SK-N-SH (cell line): Measurements from ENCODE around the gene SLC9A8. TPM values are rescaled to one million over a fixed set of nuclear protein-coding genes. Genes with fewer than 3 reads are reported as not detected.
"Not testable (repeated sequence)": the region's sequence is repeated elsewhere in the genome, so short reads cannot be mapped to it uniquely, and the experiment has no call there.

Source experiments
- CTCF ChIA-PET: fragments of 300-600, 350-600 bp; formaldehyde crosslinking; extraction: SDS; loops from one replicate; lab custom pipeline; 2021; lab: Yijun Ruan, JAX
- POLR2A ChIA-PET: fragments of 350-600 bp; sonication (Branson Sonifier 250); formaldehyde crosslinking; extraction: SDS; loops from one replicate; lab custom pipeline; 2020; ENCODE audit warnings: antibody characterized with exemption, inconsistent platforms; lab: Yijun Ruan, JAX
- DNase-seq: peaks from one replicate; pipeline ENCODE4 v3.0.0; 2012
- H2AFZ ChIP-seq: fragments of 200-600 bp; sonication (generic); 2 replicates; pipeline ENCODE4 v1.8.1; 2016; ENCODE audit warnings: antibody characterized with exemption, mild to moderate bottlenecking, low read depth
- H3F3A ChIP-seq: fragments of 200-600 bp; sonication (generic); replicated peaks from 2 replicates; pipeline ENCODE3; 2016; ENCODE audit warnings: antibody characterized with exemption, mild to moderate bottlenecking; ENCODE audit not compliant: insufficient read depth
- H3K27ac ChIP-seq, 2 experiments: fragments of 200-500 bp in 1 of 2; fragments of 200-600 bp in 1 of 2; sonication (Bioruptor generic) in 1 of 2; sonication (generic), shearing (Covaris generic) in 1 of 2; 2 replicates each; pipeline versions ENCODE4 v1.5.1 to v1.6.1; 2014 to 2016; ENCODE audit warnings: low read depth in 2 of 2, inconsistent platforms in 1 of 2, low read length in 1 of 2, mild to moderate bottlenecking in 1 of 2, mixed read lengths in 1 of 2
- H3K27me3 ChIP-seq: fragments of 200-600 bp; sonication (generic), shearing (Covaris generic); 2 replicates; pipeline ENCODE4 v1.6.1; 2016; ENCODE audit warnings: mixed run types; ENCODE audit not compliant: insufficient read depth
- H3K36me3 ChIP-seq, 2 experiments: fragments of 200-500 bp in 1 of 2; fragments of 200-600 bp in 1 of 2; sonication (Bioruptor generic) in 1 of 2; sonication (generic) in 1 of 2; replicated peaks in 1 of 2; 2 replicates each; pipeline versions ENCODE3 to v1.5.1; 2014 to 2016; ENCODE audit warnings: low read length in 1 of 2, mild to moderate bottlenecking in 1 of 2; ENCODE audit not compliant: insufficient read depth in 2 of 2, control insufficient read depth in 1 of 2
- H3K4me1 ChIP-seq, 2 experiments: fragments of 200-500 bp in 1 of 2; fragments of 200-600 bp in 1 of 2; sonication (Bioruptor generic) in 1 of 2; sonication (generic), shearing (Covaris generic) in 1 of 2; 2 replicates each; pipeline versions ENCODE4 v1.5.1 to v1.6.1; 2014 to 2016; ENCODE audit warnings: low read depth in 1 of 2, low read length in 1 of 2, mixed run types in 1 of 2; ENCODE audit not compliant: insufficient read depth in 2 of 2, control insufficient read depth in 1 of 2
- H3K4me2 ChIP-seq: fragments of 200-600 bp; sonication (generic), shearing (Covaris generic); 2 replicates; pipeline ENCODE4 v1.6.1; 2017; ENCODE audit warnings: mixed run types
- H3K4me3 ChIP-seq, 2 experiments: fragments of 200-500 bp in 1 of 2; fragments of 200-600 bp in 1 of 2; sonication (Bioruptor generic) in 1 of 2; sonication (generic), shearing (Covaris generic) in 1 of 2; 2 replicates each; pipeline versions ENCODE4 v1.5.1 to v1.8.1; 2014 to 2016; ENCODE audit warnings: low read depth in 2 of 2, inconsistent platforms in 1 of 2, low read length in 1 of 2, mild to moderate bottlenecking in 1 of 2, mixed read lengths in 1 of 2, moderate library complexity in 1 of 2
- H3K79me2 ChIP-seq: fragments of 200-600 bp; sonication (generic); 2 replicates; pipeline ENCODE4 v1.8.1; 2017; ENCODE audit warnings: mild to moderate bottlenecking; ENCODE audit not compliant: insufficient read depth
- H3K9ac ChIP-seq: fragments of 200-600 bp; sonication (generic); 2 replicates; pipeline ENCODE4 v1.6.1; 2017; ENCODE audit warnings: mixed run types
- H3K9me2 ChIP-seq: fragments of 200-600 bp; sonication (generic); 2 replicates; pipeline ENCODE4 v1.6.1; 2017; ENCODE audit warnings: mixed run types
- H3K9me3 ChIP-seq: fragments of 200-600 bp; sonication (generic); 2 replicates; pipeline ENCODE4 v1.6.1; 2017; ENCODE audit warnings: mixed run types, mild to moderate bottlenecking, moderate library complexity
- H4K20me1 ChIP-seq: fragments of 200-600 bp; sonication (generic); 2 replicates; pipeline ENCODE4 v1.6.1; 2017; ENCODE audit warnings: mild to moderate bottlenecking, mixed run types; ENCODE audit not compliant: insufficient read depth
- FOXJ3 ChIP-seq: sonication (generic); formaldehyde crosslinking; IDR thresholded peaks from 2 replicates; pipeline ENCODE4 v1.5.1; 2020; ENCODE audit warnings: mild to moderate bottlenecking, missing genetic modification reagents
- GATA2 ChIP-seq: sonication (generic); formaldehyde crosslinking; IDR thresholded peaks from 2 replicates; pipeline ENCODE4 v1.5.0; 2020; ENCODE audit warnings: mild to moderate bottlenecking, missing genetic modification reagents
- MXI1 ChIP-seq: IDR thresholded peaks from 2 replicates; pipeline ENCODE4 v1.6.1; 2012; ENCODE audit warnings: mild to moderate bottlenecking, low read depth, low read length, improper control_type of control experiment
- REST ChIP-seq: IDR thresholded peaks from 2 replicates; pipeline ENCODE4 v1.6.1; 2012; ENCODE audit warnings: mild to moderate bottlenecking, low read depth, low read length, moderate library complexity
- RXRA ChIP-seq: IDR thresholded peaks from 2 replicates; pipeline ENCODE4 v1.4.0; 2012; ENCODE audit warnings: low read depth, mild to moderate bottlenecking, borderline replicate concordance
- USF1 ChIP-seq: IDR thresholded peaks from 2 replicates; pipeline ENCODE4 v1.4.0; 2012; ENCODE audit warnings: low read depth, borderline replicate concordance
- USF2 ChIP-seq: fragments of 150-350 bp; IDR thresholded peaks from 2 replicates; pipeline ENCODE4 v1.6.1; 2017; ENCODE audit warnings: antibody characterized with exemption, low read length, low read depth, borderline replicate concordance
- YY1 ChIP-seq: IDR thresholded peaks from 2 replicates; pipeline ENCODE4 v1.4.0; 2012; ENCODE audit warnings: low read depth, mild to moderate bottlenecking
- ZBTB33 ChIP-seq: IDR thresholded peaks from 2 replicates; pipeline ENCODE4 v1.4.0; 2012; ENCODE audit warnings: low read depth, borderline replicate concordance
- WGBS: methylation state at CpG from one replicate; pipeline ENCODE4 v1.1.6; 2017; ENCODE audit warnings: low lambda C conversion rate; 5-methylcytosine and 5-hydroxymethylcytosine counted together
- polyA plus RNA-seq, 3 experiments: library from polyadenylated mRNA; depleted of rRNA; stranded (reverse); fragments of >200 nt; gene quantifications; 2 replicates each; pipeline ENCODE4 v1.2.3, GENCODE V29; 2012

Gene SLC9A8
- polyA plus RNA-seq, 1 of the 3 experiments (the other 2 are of a cell fraction), result 3.4 TPM

GRCh38 chr20:49894073-49894470, 81.4 kb downstream of the SLC9A8 start:
- no peaks in the 10 kb centered on the region for H3K27me3 ChIP-seq
- ChIA-PET CTCF (interaction anchor here (1.5 to 9.6 kb wide), 3 partner anchors 284 to 353 kb away, joined by 4 to 131 read pairs (median 6); no protein-coding TSS in a partner anchor), POLR2A (no interaction called here)
- no peaks in the 10 kb centered on the region for H3K36me3 ChIP-seq
- H3K27ac ChIP-seq, result no peak overlapping the region
- TF ChIP-seq YY1, result no peak
- no peak for TF ChIP-seq GATA2
- TF ChIP-seq RXRA, result no peak
- no peak for TF ChIP-seq ZBTB33
- no peak for TF ChIP-seq MXI1
- TF ChIP-seq FOXJ3 (CRISPR knock-in tag), result no peak
- no peak for TF ChIP-seq USF2
- no peak for TF ChIP-seq REST
- no peak for TF ChIP-seq USF1
- no peak overlapping the region for H3K4me2 ChIP-seq
- no peaks in the 10 kb centered on the region for H3F3A ChIP-seq
- no peak overlapping the region for H3K9ac ChIP-seq
- no peaks in the 10 kb centered on the region for H4K20me1 ChIP-seq
- H3K79me2 ChIP-seq, result no peaks in the 10 kb centered on the region
- H3K9me2 ChIP-seq, result no peaks in the 10 kb centered on the region
- 87% methylated on average over 6 of the region's 6 CpGs for WGBS
- peaks cover 0 to 6% of the 10 kb centered on the region in 2 experiments; a peak in 1 of 4 replicates for H3K4me1 ChIP-seq
- H3K9me3 ChIP-seq, result no peaks in the 10 kb centered on the region
- H3K4me3 ChIP-seq, result no peak overlapping the region
- H2AFZ ChIP-seq, result no peak overlapping the region
- DNase-seq, result no peak

- H3K4me2 ChIP-seq, H2AFZ ChIP-seq, H4K20me1 ChIP-seq, DNase-seq, H3K4me3 ChIP-seq, H3K9me2 ChIP-seq, POLR2A ChIA-PET, H3K27ac ChIP-seq, H3K9me3 ChIP-seq, H3K79me2 ChIP-seq, H3K9ac ChIP-seq, H3K36me3 ChIP-seq, H3K27me3 ChIP-seq, H3K4me1 ChIP-seq, H3F3A ChIP-seq: not testable (repeated sequence)
- 91% methylated on average over 7 of the region's 7 CpGs for WGBS
- CTCF ChIA-PET, result interaction anchor here (0.6 kb wide), 1 partner anchor 563 kb away, joined by 3 read pairs; no protein-coding TSS in a partner anchor
These were observed 83.0 kb downstream of the SLC9A8 start for GRCh38 chr20:49895474-49896093.
